Spleen (tissue), 7 donors: ENCODE measurements around the gene RAB22A.

Experiments
- CTCF ChIP-seq, 11 experiments: fragments of 200-600 bp in 7 of 11; fragments of 450-650 bp in 4 of 11; sonication (generic) in 4 of 11; IDR thresholded peaks in 8 of 11; conservative IDR thresholded peaks in 3 of 11; 1 replicate in 7 of 11; 2 replicates in 4 of 11; pipeline versions ENCODE4 v1.4.0 to v1.8.0; 2016 to 2021; ENCODE audit warnings: antibody characterized with exemption in 11 of 11, inconsistent platforms in 4 of 11, mild to moderate bottlenecking in 1 of 11
- POLR2A ChIP-seq, 3 donors: fragments of 450-650 bp; IDR thresholded peaks; one replicate each; pipeline ENCODE4 v1.5.1; 2017; ENCODE audit warnings: antibody characterized with exemption in 3 of 3, mild to moderate bottlenecking in 1 of 3
- donor health status: DM: no; HTN: no; CAD: no; lungs with moderate emphysema.
- donor health status: DM: no; HTN: no; CAD: no.
- donor health status: DM: no; HTN: no; CAD: no.

- TF ChIP-seq POLR2A (IDR thresholded peaks at IDR 0.05) (no peak), CTCF (IDR thresholded peaks at IDR 0.05 in 8 of 11, conservative IDR thresholded peaks at IDR 0.05 in 3 of 11) (no peak)
These were observed 11.7 kb downstream of the RAB22A start for GRCh38 chr20:58321205-58321604.
